ENCODE results near the gene RLBP1. TPM values are rescaled to one million over a fixed set of nuclear protein-coding genes. Genes with fewer than 3 reads are reported as not detected.
A peak's percentile ranks its signal among the peaks of the same experiment; 100 is the strongest.

The RLBP1 gene
- total RNA-seq, 1 donor from 2014 or later = not detected

- Histone ChIP-seq H3K36me3 (ENCODE audit: control insufficient read depth, insufficient read depth, low read length) (peaks cover 1% of the 10 kb centered on the region), H3K27me3 (ENCODE audit: control insufficient read depth, insufficient read depth, low read length) (no peaks in the 10 kb centered on the region), H3K4me3 (ENCODE audit: low read depth, low read length) (no peak overlapping the region)
- TF ChIP-seq CTCF (IDR thresholded peaks at IDR 0.05; ENCODE audit: insufficient read depth, low read length, severe bottlenecking) = no peak
- peak; percentile 78 for DNase-seq (ENCODE audit: low read depth)
- FAIRE-seq = no peak
Observed at GRCh38 chr15:89197503-89197971, 23.8 kb downstream of the RLBP1 start.

GRCh38 chr15:89196994-89197393 lies 24.4 kb downstream of the RLBP1 start:
- no peak overlapping the region for H3K4me3 ChIP-seq (ENCODE audit: low read depth, low read length)
- no peak for TF ChIP-seq CTCF (IDR thresholded peaks at IDR 0.05; ENCODE audit: insufficient read depth, low read length, severe bottlenecking)
- peak; percentile 25 for DNase-seq (ENCODE audit: low read depth)
- no peak for FAIRE-seq
- H3K36me3 ChIP-seq (ENCODE audit: control insufficient read depth, insufficient read depth, low read length) = peaks cover 1% of the 10 kb centered on the region
- no peaks in the 10 kb centered on the region for H3K27me3 ChIP-seq (ENCODE audit: control insufficient read depth, insufficient read depth, low read length)

- peaks cover 1% of the 10 kb centered on the region for H3K36me3 ChIP-seq (ENCODE audit: control insufficient read depth, insufficient read depth, low read length)
- no peak for FAIRE-seq
- no peak for TF ChIP-seq CTCF (IDR thresholded peaks at IDR 0.05; ENCODE audit: insufficient read depth, low read length, severe bottlenecking)
Observed at GRCh38 chr15:89196241-89196640, 25.1 kb downstream of the RLBP1 start.

GRCh38 chr15:89195836-89196235 lies 25.5 kb downstream of the RLBP1 start:
- peaks cover 1% of the 10 kb centered on the region for H3K36me3 ChIP-seq (ENCODE audit: control insufficient read depth, insufficient read depth, low read length)
- no peak overlapping the region for H3K4me3 ChIP-seq (ENCODE audit: low read depth, low read length)
- no peak for TF ChIP-seq CTCF (IDR thresholded peaks at IDR 0.05; ENCODE audit: insufficient read depth, low read length, severe bottlenecking)
- FAIRE-seq (no peak), DNase-seq (ENCODE audit: low read depth) (no peak)
- no peaks in the 10 kb centered on the region for H3K27me3 ChIP-seq (ENCODE audit: control insufficient read depth, insufficient read depth, low read length)

More at GRCh38 chr15:89196241-89196640, 25.1 kb downstream of the RLBP1 start:
- DNase-seq (ENCODE audit: low read depth) = no peak
- no peaks in the 10 kb centered on the region for H3K27me3 ChIP-seq (ENCODE audit: control insufficient read depth, insufficient read depth, low read length)
- no peak overlapping the region for H3K4me3 ChIP-seq (ENCODE audit: low read depth, low read length)

GRCh38 chr15:89194608-89195007 lies 26.8 kb downstream of the RLBP1 start:
- no peak for DNase-seq (ENCODE audit: low read depth)
- no peaks in the 10 kb centered on the region for H3K27me3 ChIP-seq (ENCODE audit: control insufficient read depth, insufficient read depth, low read length)
- no peak overlapping the region for H3K4me3 ChIP-seq (ENCODE audit: low read depth, low read length)
- FAIRE-seq = no peak
- H3K36me3 ChIP-seq (ENCODE audit: control insufficient read depth, insufficient read depth, low read length) = peaks cover 1% of the 10 kb centered on the region
- TF ChIP-seq CTCF (IDR thresholded peaks at IDR 0.05; ENCODE audit: insufficient read depth, low read length, severe bottlenecking) = no peak

- Histone ChIP-seq H3K36me3 (ENCODE audit: control insufficient read depth, insufficient read depth, low read length) (peaks cover 5% of the 10 kb centered on the region), H3K27me3 (ENCODE audit: control insufficient read depth, insufficient read depth, low read length) (no peaks in the 10 kb centered on the region), H3K4me3 (ENCODE audit: low read depth, low read length) (no peak overlapping the region)
- DNase-seq (ENCODE audit: low read depth) (peak; percentile 18), FAIRE-seq (no peak)
- TF ChIP-seq CTCF (IDR thresholded peaks at IDR 0.05; ENCODE audit: insufficient read depth, low read length, severe bottlenecking) = no peak
Observed at GRCh38 chr15:89192766-89193165, 28.6 kb downstream of the RLBP1 start.
